ENCODE measurements around the gene EZH2.

- no peak for TF ChIP-seq POLR2A (IDR thresholded peaks at IDR 0.05)
- TF ChIP-seq, protein P1, sequence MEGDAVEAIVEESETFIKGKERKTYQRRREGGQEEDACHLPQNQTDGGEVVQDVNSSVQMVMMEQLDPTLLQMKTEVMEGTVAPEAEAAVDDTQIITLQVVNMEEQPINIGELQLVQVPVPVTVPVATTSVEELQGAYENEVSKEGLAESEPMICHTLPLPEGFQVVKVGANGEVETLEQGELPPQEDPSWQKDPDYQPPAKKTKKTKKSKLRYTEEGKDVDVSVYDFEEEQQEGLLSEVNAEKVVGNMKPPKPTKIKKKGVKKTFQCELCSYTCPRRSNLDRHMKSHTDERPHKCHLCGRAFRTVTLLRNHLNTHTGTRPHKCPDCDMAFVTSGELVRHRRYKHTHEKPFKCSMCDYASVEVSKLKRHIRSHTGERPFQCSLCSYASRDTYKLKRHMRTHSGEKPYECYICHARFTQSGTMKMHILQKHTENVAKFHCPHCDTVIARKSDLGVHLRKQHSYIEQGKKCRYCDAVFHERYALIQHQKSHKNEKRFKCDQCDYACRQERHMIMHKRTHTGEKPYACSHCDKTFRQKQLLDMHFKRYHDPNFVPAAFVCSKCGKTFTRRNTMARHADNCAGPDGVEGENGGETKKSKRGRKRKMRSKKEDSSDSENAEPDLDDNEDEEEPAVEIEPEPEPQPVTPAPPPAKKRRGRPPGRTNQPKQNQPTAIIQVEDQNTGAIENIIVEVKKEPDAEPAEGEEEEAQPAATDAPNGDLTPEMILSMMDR (IDR thresholded peaks at IDR 0.05) = no peak
Measured at GRCh38 chr7:148831782-148832181, 52.3 kb downstream of the EZH2 start.

Data from right lobe of liver (tissue), 4 donors.